ENCODE data around the gene GNAS.

- TF ChIP-seq POLR2A (IDR thresholded peaks at IDR 0.05) = peak; percentile 5 to 78 (median 32)
- no peak for TF ChIP-seq CTCF (IDR thresholded peaks at IDR 0.05)
Observed at GRCh38 chr20:58891086-58891717, 38.7 kb downstream of the GNAS start.
